Ishikawa (cell line): ENCODE measurements around the gene NPR1.

Experiments
- CEBPB ChIP-seq: IDR thresholded peaks from 2 replicates; pipeline ENCODE4 v1.6.1; 2012
- CREB1 ChIP-seq: IDR thresholded peaks from 2 replicates; pipeline ENCODE4 v1.6.1; 2012; ENCODE audit warnings: low read depth
- EGR1 ChIP-seq: IDR thresholded peaks from 2 replicates; pipeline ENCODE4 v1.6.1; 2012
- EP300 ChIP-seq: IDR thresholded peaks from 2 replicates; pipeline ENCODE4 v1.6.1; 2012; ENCODE audit warnings: borderline replicate concordance
- FOXM1 ChIP-seq: IDR thresholded peaks from 2 replicates; pipeline ENCODE4 v1.6.1; 2012; ENCODE audit warnings: low read depth, borderline replicate concordance
- NFIC ChIP-seq: IDR thresholded peaks from 2 replicates; pipeline ENCODE4 v1.6.1; 2012
- RAD21 ChIP-seq: IDR thresholded peaks from 2 replicates; pipeline ENCODE4 v1.6.1; 2012; ENCODE audit warnings: low read depth
- TAF1 ChIP-seq: IDR thresholded peaks from 2 replicates; pipeline ENCODE4 v1.6.1; 2012; ENCODE audit warnings: low read depth, mild to moderate bottlenecking
- TCF12 ChIP-seq: IDR thresholded peaks from 2 replicates; pipeline ENCODE4 v1.6.1; 2012; ENCODE audit warnings: low read depth
- TEAD4 ChIP-seq: IDR thresholded peaks from 2 replicates; pipeline ENCODE4 v1.6.1; 2012
- YY1 ChIP-seq: IDR thresholded peaks from 2 replicates; pipeline ENCODE4 v1.6.1; 2012; ENCODE audit warnings: low read depth
- ZBTB7A ChIP-seq: IDR thresholded peaks from 2 replicates; pipeline ENCODE4 v1.6.1; 2012; ENCODE audit warnings: low read depth
- TF ChIP-seq, protein P1 (sequence below): IDR thresholded peaks from 2 replicates; pipeline ENCODE4 v1.6.1; 2012
- TF ChIP-seq, protein P2 (sequence below): IDR thresholded peaks from 2 replicates; pipeline ENCODE4 v1.6.1; 2012
- TF ChIP-seq, protein P3 (sequence below): IDR thresholded peaks from 2 replicates; pipeline ENCODE4 v1.6.1; 2012; ENCODE audit warnings: low read depth, mild to moderate bottlenecking

Gene NPR1

DNA sequence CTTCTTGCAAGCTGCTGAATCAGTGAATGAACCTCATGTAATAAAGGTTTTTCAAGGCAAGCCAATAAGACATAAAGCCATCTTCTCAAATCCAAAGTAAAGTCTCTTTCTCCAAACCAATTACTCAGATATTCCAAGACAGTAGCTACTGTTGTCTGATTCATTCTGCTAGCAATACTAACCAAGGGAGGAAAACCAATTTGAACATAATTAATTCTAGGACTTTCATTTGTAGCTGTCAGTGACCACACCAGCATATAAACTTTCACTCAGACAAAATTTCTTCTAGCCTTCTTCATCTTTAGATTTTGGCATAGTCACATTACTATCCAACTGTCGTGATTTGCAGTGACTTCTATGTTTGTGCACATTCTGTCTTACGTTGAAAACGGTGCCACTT lies 38.8 kb downstream of the NPR1 start:
- TF ChIP-seq CEBPB (no peak), TEAD4 (no peak), TCF12 (no peak), TAF1 (no peak), EGR1 (no peak), CREB1 (no peak), EP300 (no peak), RAD21 (no peak), YY1 (no peak), FOXM1 (no peak)
- TF ChIP-seq, protein P1, sequence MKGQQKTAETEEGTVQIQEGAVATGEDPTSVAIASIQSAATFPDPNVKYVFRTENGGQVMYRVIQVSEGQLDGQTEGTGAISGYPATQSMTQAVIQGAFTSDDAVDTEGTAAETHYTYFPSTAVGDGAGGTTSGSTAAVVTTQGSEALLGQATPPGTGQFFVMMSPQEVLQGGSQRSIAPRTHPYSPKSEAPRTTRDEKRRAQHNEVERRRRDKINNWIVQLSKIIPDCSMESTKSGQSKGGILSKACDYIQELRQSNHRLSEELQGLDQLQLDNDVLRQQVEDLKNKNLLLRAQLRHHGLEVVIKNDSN, result no peak
- TF ChIP-seq, protein P2, sequence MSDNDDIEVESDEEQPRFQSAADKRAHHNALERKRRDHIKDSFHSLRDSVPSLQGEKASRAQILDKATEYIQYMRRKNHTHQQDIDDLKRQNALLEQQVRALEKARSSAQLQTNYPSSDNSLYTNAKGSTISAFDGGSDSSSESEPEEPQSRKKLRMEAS, result no peak

DNA sequence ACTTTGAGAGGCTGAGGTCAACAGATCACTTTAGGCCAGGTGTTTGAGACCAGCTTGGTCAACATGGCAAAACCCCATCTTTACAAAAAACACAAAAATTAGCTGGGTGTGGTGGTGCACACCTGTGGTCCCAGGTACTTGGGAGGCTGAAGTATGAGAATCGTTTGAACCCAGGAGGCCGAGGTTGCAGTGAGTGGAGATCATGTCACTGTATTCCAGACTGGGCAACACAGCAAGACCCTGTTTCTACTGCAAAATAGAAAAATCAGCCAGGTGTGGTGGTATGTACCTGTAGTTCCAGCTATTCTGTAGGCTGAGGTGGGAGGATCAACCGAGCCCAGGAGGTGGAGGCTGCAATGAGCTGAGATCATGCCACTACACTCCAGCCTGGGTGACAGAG lies 45.2 kb downstream of the NPR1 start:
- TF ChIP-seq, protein P3, sequence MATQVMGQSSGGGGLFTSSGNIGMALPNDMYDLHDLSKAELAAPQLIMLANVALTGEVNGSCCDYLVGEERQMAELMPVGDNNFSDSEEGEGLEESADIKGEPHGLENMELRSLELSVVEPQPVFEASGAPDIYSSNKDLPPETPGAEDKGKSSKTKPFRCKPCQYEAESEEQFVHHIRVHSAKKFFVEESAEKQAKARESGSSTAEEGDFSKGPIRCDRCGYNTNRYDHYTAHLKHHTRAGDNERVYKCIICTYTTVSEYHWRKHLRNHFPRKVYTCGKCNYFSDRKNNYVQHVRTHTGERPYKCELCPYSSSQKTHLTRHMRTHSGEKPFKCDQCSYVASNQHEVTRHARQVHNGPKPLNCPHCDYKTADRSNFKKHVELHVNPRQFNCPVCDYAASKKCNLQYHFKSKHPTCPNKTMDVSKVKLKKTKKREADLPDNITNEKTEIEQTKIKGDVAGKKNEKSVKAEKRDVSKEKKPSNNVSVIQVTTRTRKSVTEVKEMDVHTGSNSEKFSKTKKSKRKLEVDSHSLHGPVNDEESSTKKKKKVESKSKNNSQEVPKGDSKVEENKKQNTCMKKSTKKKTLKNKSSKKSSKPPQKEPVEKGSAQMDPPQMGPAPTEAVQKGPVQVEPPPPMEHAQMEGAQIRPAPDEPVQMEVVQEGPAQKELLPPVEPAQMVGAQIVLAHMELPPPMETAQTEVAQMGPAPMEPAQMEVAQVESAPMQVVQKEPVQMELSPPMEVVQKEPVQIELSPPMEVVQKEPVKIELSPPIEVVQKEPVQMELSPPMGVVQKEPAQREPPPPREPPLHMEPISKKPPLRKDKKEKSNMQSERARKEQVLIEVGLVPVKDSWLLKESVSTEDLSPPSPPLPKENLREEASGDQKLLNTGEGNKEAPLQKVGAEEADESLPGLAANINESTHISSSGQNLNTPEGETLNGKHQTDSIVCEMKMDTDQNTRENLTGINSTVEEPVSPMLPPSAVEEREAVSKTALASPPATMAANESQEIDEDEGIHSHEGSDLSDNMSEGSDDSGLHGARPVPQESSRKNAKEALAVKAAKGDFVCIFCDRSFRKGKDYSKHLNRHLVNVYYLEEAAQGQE, result no peak
- no peak for TF ChIP-seq TCF12
- no peak for TF ChIP-seq CEBPB
- no peak for TF ChIP-seq TEAD4
- TF ChIP-seq CREB1, result no peak
- TF ChIP-seq EP300, result no peak
- no peak for TF ChIP-seq EGR1
- TF ChIP-seq, protein P1, result no peak
- TF ChIP-seq ZBTB7A, result no peak
- no peak for TF ChIP-seq FOXM1
- TF ChIP-seq YY1, result no peak
- TF ChIP-seq TAF1, result no peak
- TF ChIP-seq NFIC, result no peak

DNA sequence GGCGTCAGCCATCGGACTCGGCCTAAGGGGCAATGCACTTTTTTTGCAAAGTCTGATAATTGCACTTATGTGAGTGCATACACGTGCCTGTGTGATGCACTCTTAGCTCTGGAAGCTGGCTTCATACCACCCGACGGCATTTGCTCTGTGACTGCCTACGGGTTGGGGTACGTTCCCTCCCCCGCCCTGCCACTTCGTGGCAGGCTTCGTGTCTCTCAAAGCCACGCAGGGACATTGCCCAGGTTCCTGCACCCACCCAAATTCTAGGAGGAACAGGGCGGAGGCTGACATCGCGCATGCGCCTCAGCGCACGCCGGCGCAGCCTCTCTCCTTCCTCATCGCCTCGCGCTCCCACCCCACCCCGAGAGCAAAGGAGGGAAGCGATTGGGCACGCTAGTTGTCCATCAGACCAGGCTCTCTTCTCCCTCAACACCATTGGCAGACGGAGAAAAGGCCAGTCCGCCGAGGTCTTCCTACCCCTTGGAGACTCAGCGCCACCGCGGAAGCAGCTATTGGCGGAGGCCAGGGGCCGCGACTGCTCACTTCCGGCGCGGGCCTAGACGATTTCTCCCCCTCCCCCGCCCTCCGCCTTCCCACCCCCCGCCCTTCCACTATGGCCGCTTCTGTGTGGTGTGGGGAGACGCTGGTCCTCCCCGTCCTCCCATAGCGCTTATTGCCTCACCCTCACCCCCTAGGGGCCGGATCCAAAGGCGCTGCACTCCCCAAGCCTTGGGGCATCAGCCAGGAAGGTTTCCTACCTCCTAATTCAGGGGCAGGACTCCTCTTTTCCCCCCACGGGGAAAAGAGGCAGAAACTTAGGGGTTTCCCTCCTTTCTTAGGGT lies 49.2 kb downstream of the NPR1 start, which contains the start of gene INTS3:
INTS3 (plus strand) TSS at position 588 of the 842 bp plus-strand sequence. CDS start 585 bp downstream, outside the sequence.
- TF ChIP-seq ZBTB7A, result no peak
- TF ChIP-seq CREB1, result 0 out of 2 replicates have a peak, but pooled peaks have one; percentile 41
- TF ChIP-seq, protein P2, result peak; percentile 96
- no peak for TF ChIP-seq CEBPB
- peak; percentile 90 for TF ChIP-seq YY1
- TF ChIP-seq TCF12, result peak; percentile 16; the same call in 1 of the 2 replicates
- TF ChIP-seq EGR1, result no peak
- TF ChIP-seq, protein P1, result no peak
- TF ChIP-seq TAF1, result peak; percentile 87

DNA sequence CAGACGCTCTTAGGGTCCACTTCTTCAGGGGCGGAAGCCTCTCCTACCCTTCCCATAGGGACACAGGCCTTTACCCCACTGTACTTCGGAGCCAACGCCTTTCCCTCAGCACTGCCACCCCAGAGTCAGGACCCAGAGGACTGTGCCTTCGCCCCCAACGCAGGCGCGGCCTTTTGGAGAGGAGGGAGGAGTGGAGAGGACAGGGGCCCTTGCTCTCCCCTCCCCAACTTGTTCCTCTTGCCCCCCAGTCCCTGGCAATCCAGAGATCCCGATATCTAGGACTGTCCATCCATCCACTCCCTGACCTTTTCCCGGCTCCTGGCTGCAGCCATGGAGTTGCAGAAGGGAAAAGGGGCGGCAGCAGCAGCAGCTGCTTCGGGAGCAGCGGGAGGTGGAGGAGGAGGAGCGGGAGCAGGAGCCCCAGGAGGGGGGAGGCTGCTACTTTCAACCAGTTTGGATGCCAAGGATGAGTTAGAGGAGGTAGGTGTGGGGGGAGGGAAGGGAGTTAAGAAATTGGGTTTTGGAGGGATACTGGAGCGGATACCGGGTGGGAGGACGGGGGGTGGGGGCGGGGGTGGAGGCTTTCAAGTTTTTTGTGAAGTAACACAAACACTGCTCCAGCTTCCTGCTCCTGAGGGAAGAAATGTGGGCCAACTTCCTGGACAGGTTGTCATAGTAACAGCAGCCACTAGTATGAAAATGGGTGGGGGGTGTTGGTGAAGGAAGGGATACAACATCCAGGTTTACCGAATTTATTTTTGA lies 50.0 kb downstream of the NPR1 start:
- TF ChIP-seq EP300 (no peak), TAF1 (no peak), YY1 (no peak), ZBTB7A (no peak), NFIC (no peak), CEBPB (no peak), TEAD4 (no peak), FOXM1 (no peak), EGR1 (no peak)
- TF ChIP-seq, protein P1, result no peak
- TF ChIP-seq, protein P3, result no peak
- TF ChIP-seq, protein P2, result no peak
